Skeletal muscle tissue (tissue), 4 donors: Measurements from ENCODE around the gene ARF3. TPM values are rescaled to one million over a fixed set of nuclear protein-coding genes. Genes with fewer than 3 reads are reported as not detected.

Experiments
- H3K27ac ChIP-seq: one replicate; pipeline ENCODE4 v1.7.0; 2013; ENCODE audit warnings: mild to moderate bottlenecking, low read depth, low read length, inconsistent platforms
- H3K27me3 ChIP-seq, 3 donors: one replicate each; pipeline ENCODE4 v1.7.0; 2013; ENCODE audit warnings: low read length in 3 of 3; ENCODE audit not compliant: control insufficient read depth in 3 of 3, insufficient read depth in 3 of 3
- H3K36me3 ChIP-seq, 3 donors: one replicate each; pipeline ENCODE4 v1.7.0; 2013; ENCODE audit warnings: low read length in 3 of 3; ENCODE audit not compliant: control insufficient read depth in 3 of 3, insufficient read depth in 3 of 3
- H3K4me1 ChIP-seq, 3 donors: one replicate each; pipeline ENCODE4 v1.7.0; 2013; ENCODE audit warnings: low read length in 3 of 3, mild to moderate bottlenecking in 3 of 3; ENCODE audit not compliant: control insufficient read depth in 3 of 3, insufficient read depth in 3 of 3
- H3K4me3 ChIP-seq, 3 donors: one replicate each; pipeline ENCODE4 v1.7.0; 2013; ENCODE audit warnings: low read length in 3 of 3
- H3K9ac ChIP-seq, 3 donors: one replicate each; pipeline ENCODE4 v1.7.0; 2013; ENCODE audit warnings: low read length in 3 of 3, mild to moderate bottlenecking in 3 of 3, moderate library complexity in 2 of 3, low read depth in 1 of 3
- H3K9me3 ChIP-seq, 3 donors: one replicate each; pipeline ENCODE4 v1.7.0; 2013; ENCODE audit warnings: low read length in 3 of 3; ENCODE audit not compliant: control insufficient read depth in 3 of 3
- total RNA-seq: library from RNA; depleted of rRNA; stranded (reverse); fragments of >200 nt; gene quantifications from one replicate; pipeline ENCODE4 v1.2.3, GENCODE V29; 2014
- donor health status: Osteomylitis.

The ARF3 gene
- total RNA-seq, 1 donor from 2014 or later, result 19.8 TPM

DNA sequence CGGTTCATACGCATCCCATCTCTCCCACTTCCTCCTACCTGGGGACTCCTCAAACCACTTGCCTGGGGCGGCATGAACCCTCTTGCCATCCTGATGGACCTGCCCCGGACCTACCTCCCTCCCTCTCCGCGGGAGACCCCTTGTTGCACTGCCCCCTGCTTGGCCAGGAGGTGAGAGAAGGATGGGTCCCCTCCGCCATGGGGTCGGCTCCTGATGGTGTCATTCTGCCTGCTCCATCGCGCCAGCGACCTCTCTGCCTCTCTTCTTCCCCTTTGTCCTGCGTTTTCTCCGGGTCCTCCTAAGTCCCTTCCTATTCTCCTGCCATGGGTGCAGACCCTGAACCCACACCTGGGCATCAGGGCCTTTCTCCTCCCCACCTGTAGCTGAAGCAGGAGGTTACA is 24.5 kb upstream of the ARF3 start:
- no peak overlapping the region for H3K9ac ChIP-seq
- H3K27me3 ChIP-seq, result peaks cover 57 to 75% (median 71%) of the 10 kb centered on the region in 3 donors
- no peak overlapping the region for H3K27ac ChIP-seq
- H3K9me3 ChIP-seq, result no peaks in the 10 kb centered on the region
- no peaks in the 10 kb centered on the region for H3K36me3 ChIP-seq
- no peak overlapping the region for H3K4me3 ChIP-seq
- peaks cover 37 to 61% (median 45%) of the 10 kb centered on the region in 3 donors for H3K4me1 ChIP-seq

GRCh38 chr12:48980953-48981756 is 23.9 kb upstream of the ARF3 start:
- peaks cover 37 to 60% (median 45%) of the 10 kb centered on the region in 3 donors for H3K4me1 ChIP-seq
- H3K36me3 ChIP-seq, result no peaks in the 10 kb centered on the region
- H3K4me3 ChIP-seq, result peak overlapping the region; percentile 57 to 70 (median 57)
- H3K27ac ChIP-seq, result no peak overlapping the region
- peaks cover 58 to 76% (median 73%) of the 10 kb centered on the region in 3 donors for H3K27me3 ChIP-seq
- no peaks in the 10 kb centered on the region for H3K9me3 ChIP-seq
- peak overlapping the region in 1 of 3 donors; percentile 16 for H3K9ac ChIP-seq

- Histone ChIP-seq H3K9ac (peak overlapping the region in 1 of 3 donors; percentile 60), H3K4me1 (peaks cover 33 to 53% (median 39%) of the 10 kb centered on the region in 3 donors), H3K27ac (no peak overlapping the region), H3K36me3 (no peaks in the 10 kb centered on the region), H3K4me3 (peak overlapping the region; percentile 57 to 70 (median 57)), H3K27me3 (peaks cover 60 to 79% (median 77%) of the 10 kb centered on the region in 3 donors), H3K9me3 (no peaks in the 10 kb centered on the region)
Observed at GRCh38 chr12:48980389-48980952, 23.2 kb upstream of the ARF3 start.

GRCh38 chr12:48979602-48980388 is 22.5 kb upstream of the ARF3 start:
- Histone ChIP-seq H3K9ac (peak overlapping the region in 2 of 3 donors; percentile 20 to 60), H3K4me1 (peaks cover 33 to 47% (median 34%) of the 10 kb centered on the region in 3 donors), H3K36me3 (no peaks in the 10 kb centered on the region), H3K9me3 (no peaks in the 10 kb centered on the region), H3K27ac (no peak overlapping the region), H3K27me3 (peaks cover 59 to 83% (median 78%) of the 10 kb centered on the region in 3 donors), H3K4me3 (peak overlapping the region; percentile 57 to 70 (median 57))

DNA sequence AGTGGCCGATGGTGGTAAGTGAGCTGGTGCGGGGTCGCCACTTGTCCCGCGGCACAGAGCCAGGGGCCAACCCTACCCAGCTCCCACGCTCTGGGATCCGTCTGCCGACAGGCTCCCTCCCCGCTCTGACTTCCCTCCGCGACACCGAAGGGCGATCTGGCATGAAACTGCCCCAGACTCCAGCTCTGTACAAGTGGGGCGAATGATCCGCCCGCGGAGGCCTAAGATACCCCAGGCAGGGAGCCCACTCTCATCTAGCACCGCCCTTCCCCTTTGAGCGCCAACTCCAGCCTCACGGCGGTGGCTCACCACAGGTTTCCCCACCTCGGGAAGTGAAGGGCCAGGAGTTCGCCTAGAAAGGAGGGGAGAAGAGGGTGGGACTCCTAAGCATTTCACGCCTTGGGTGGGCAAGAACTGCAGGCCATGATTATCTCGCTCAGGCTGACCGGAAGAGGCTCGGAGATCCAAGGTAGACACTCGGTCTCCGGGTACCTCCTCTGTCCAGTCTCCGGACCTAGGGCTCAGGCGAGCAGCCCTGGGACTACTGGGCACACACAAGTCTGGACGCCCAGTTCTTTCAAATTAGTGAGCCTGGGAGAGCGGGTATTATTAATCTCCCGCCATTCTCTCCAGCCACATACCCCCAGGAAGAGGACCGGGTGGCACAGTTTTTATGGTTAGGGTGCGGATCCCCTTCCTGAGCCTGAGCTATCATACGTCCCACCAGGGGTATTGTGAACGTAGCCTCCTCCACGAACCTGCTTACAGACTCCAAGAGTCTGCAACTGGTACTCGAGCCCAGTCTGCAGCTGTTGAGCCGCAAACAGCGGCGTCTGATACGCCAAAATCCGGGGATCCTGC is 21.7 kb upstream of the ARF3 start:
- no peaks in the 10 kb centered on the region for H3K36me3 ChIP-seq
- no peaks in the 10 kb centered on the region for H3K9me3 ChIP-seq
- H3K27me3 ChIP-seq, result peaks cover 65 to 88% (median 80%) of the 10 kb centered on the region in 3 donors
- peaks cover 33 to 44% (median 34%) of the 10 kb centered on the region in 3 donors for H3K4me1 ChIP-seq
- H3K9ac ChIP-seq, result peak overlapping the region in 2 of 3 donors; percentile 20 to 60
- H3K4me3 ChIP-seq, result peak overlapping the region; percentile 57 to 70 (median 57)
- H3K27ac ChIP-seq, result no peak overlapping the region

GRCh38 chr12:48978291-48978740 is 21.0 kb upstream of the ARF3 start, which contains the start of gene WNT1:
TSS of gene WNT1 (plus strand) at chr12:48978322. CDS start at chr12:48978651, 329 bp downstream.
- peaks cover 71 to 88% (median 82%) of the 10 kb centered on the region in 3 donors for H3K27me3 ChIP-seq
- no peak within 1 kb of the TSS for H3K27ac ChIP-seq
- no peaks in the 10 kb centered on the region for H3K9me3 ChIP-seq
- peak within 1 kb of the TSS; percentile 57 to 70 (median 57) for H3K4me3 ChIP-seq
- peaks cover 33 to 44% (median 36%) of the 10 kb centered on the region in 3 donors for H3K4me1 ChIP-seq
- H3K36me3 ChIP-seq, result no peaks in the 10 kb centered on the region
- peak within 1 kb of the TSS in 1 of 3 donors; percentile 60 for H3K9ac ChIP-seq

GRCh38 chr12:48977290-48978281 is 20.3 kb upstream of the ARF3 start:
- H3K4me3 ChIP-seq, result no peak overlapping the region
- H3K27me3 ChIP-seq, result peaks cover 78 to 91% (median 86%) of the 10 kb centered on the region in 3 donors
- no peaks in the 10 kb centered on the region for H3K9me3 ChIP-seq
- H3K4me1 ChIP-seq, result peaks cover 36 to 44% (median 37%) of the 10 kb centered on the region in 3 donors
- H3K27ac ChIP-seq, result no peak overlapping the region
- no peaks in the 10 kb centered on the region for H3K36me3 ChIP-seq
- no peak overlapping the region for H3K9ac ChIP-seq

- H3K4me1 ChIP-seq, result peaks cover 19 to 30% (median 30%) of the 10 kb centered on the region in 3 donors
Observed at GRCh38 chr12:48973941-48974673, 16.8 kb upstream of the ARF3 start.

More at GRCh38 chr12:48973941-48974673, 16.8 kb upstream of the ARF3 start:
- no peaks in the 10 kb centered on the region for H3K36me3 ChIP-seq
- no peak overlapping the region for H3K27ac ChIP-seq
- no peaks in the 10 kb centered on the region for H3K9me3 ChIP-seq
- H3K4me3 ChIP-seq, result no peak overlapping the region
- no peak overlapping the region for H3K9ac ChIP-seq
- peaks cover 82 to 86% (median 85%) of the 10 kb centered on the region in 3 donors for H3K27me3 ChIP-seq
